HCT116 (cell line): ENCODE results near the gene MYH13. TPM values are rescaled to one million over a fixed set of nuclear protein-coding genes. Genes with fewer than 3 reads are reported as not detected.

Source experiments
- ATAC-seq: fragments of 200-7000 bp; cut with Tn5 transposase; 2 replicates; pipeline ENCODE4 v1.9.1; 2020; ENCODE audit warnings: mild to moderate bottlenecking, moderate library complexity
- BruUV-seq: library from RNA; stranded (reverse); fragments of 400-500 nt; replicated peaks from 2 replicates; lab custom pipeline; 2021; lab: Mats Ljungman, UMichigan
- CTCF ChIA-PET: fragments of 300-600 bp; sonication (Branson Sonifier 250); formaldehyde crosslinking; loops from one replicate; lab custom pipeline; 2021; ENCODE audit warnings: antibody characterized with exemption; lab: Charles Lee
- POLR2A ChIA-PET: fragments of 300-600, 350-600 bp; sonication (Branson Sonifier 250); formaldehyde crosslinking; loops from one replicate; lab custom pipeline; 2021; ENCODE audit warnings: antibody characterized with exemption; lab: Charles Lee
- RAD21 ChIA-PET, 2 experiments: fragments of 300-600 bp; sonication (Branson Sonifier 250); formaldehyde crosslinking; loops; one replicate each; lab custom pipeline; 2023; ENCODE audit warnings: low total read pairs in 2 of 2; ENCODE audit not compliant: uncharacterized antibody in 2 of 2, unreplicated experiment in 2 of 2, low non-redundant PET in 1 of 2; lab: Charles Lee
- DNase-seq: peaks from one replicate; pipeline ENCODE4 v3.0.0-alpha.2; 2010; ENCODE audit warnings: low read depth, low spot score
- H2AFZ ChIP-seq: fragments of 200-600 bp; shearing (Covaris generic), sonication (generic); 2 replicates; pipeline ENCODE4 v1.6.1; 2017; ENCODE audit warnings: low read depth, mixed run types, mixed read lengths, antibody characterized with exemption, low read length; ENCODE audit not compliant: poor library complexity, severe bottlenecking
- H3K27ac ChIP-seq: 2 replicates; pipeline ENCODE4 v1.5.1; 2012; ENCODE audit warnings: low read depth, low read length
- H3K27me3 ChIP-seq: fragments of 200-600 bp; sonication (generic); 2 replicates; pipeline ENCODE4 v1.6.1; 2016; ENCODE audit warnings: mixed run types, low read length, mixed read lengths; ENCODE audit not compliant: insufficient read depth
- H3K36me3 ChIP-seq, 2 experiments: fragments of 200-500 bp in 1 of 2; fragments of 200-600 bp in 1 of 2; sonication (Bioruptor generic) in 1 of 2; sonication (generic) in 1 of 2; 2 replicates each; pipeline versions ENCODE4 v1.5.1 to v1.6.1; 2014 to 2016; ENCODE audit warnings: low read length in 2 of 2, inconsistent platforms in 1 of 2, mixed read lengths in 1 of 2, mixed run types in 1 of 2; ENCODE audit not compliant: insufficient read depth in 2 of 2, control insufficient read depth in 1 of 2
- H3K4me1 ChIP-seq, 2 experiments: fragments of 200-600 bp in 1 of 2; sonication (generic) in 1 of 2; 2 replicates each; pipeline versions ENCODE4 v1.5.1 to v1.6.1; 2012 to 2017; ENCODE audit warnings: low read length in 2 of 2, inconsistent platforms in 1 of 2, mild to moderate bottlenecking in 1 of 2, mixed read lengths in 1 of 2, mixed run types in 1 of 2, moderate library complexity in 1 of 2; ENCODE audit not compliant: insufficient read depth in 2 of 2, control insufficient read depth in 1 of 2
- H3K4me2 ChIP-seq: fragments of 200-600 bp; sonication (generic); 2 replicates; pipeline ENCODE4 v1.6.1; 2017; ENCODE audit warnings: mixed run types, low read length, mixed read lengths
- H3K4me3 ChIP-seq, 2 experiments: fragments of 200-600 bp in 1 of 2; sonication (generic) in 1 of 2; replicated peaks in 1 of 2; 2 replicates each; pipeline ENCODE4 v1.5.1; 2011 to 2016; ENCODE audit warnings: low read length in 2 of 2, control low read depth in 1 of 2, low read depth in 1 of 2, mild to moderate bottlenecking in 1 of 2, mixed read lengths in 1 of 2, mixed run types in 1 of 2
- H3K79me2 ChIP-seq: fragments of 200-600 bp; sonication (generic); 2 replicates; pipeline ENCODE4 v1.6.1; 2017; ENCODE audit warnings: mild to moderate bottlenecking, mixed run types, low read length, moderate library complexity, mixed read lengths; ENCODE audit not compliant: insufficient read depth
- H3K9ac ChIP-seq: fragments of 200-600 bp; sonication (generic); 2 replicates; pipeline ENCODE4 v1.6.1; 2016; ENCODE audit warnings: low read length, mixed read lengths
- H3K9me2 ChIP-seq: fragments of 200-600 bp; sonication (generic), shearing (Covaris generic); 2 replicates; pipeline ENCODE4 v1.6.1; 2017; ENCODE audit warnings: mixed run types, mild to moderate bottlenecking, moderate library complexity; ENCODE audit not compliant: insufficient read depth
- H3K9me3 ChIP-seq, 2 experiments: fragments of 200-500 bp in 1 of 2; fragments of 200-600 bp in 1 of 2; sonication (Bioruptor generic) in 1 of 2; sonication (generic) in 1 of 2; 2 replicates each; pipeline ENCODE4 v1.6.1; 2014 to 2017; ENCODE audit warnings: low read length in 2 of 2, mixed read lengths in 2 of 2, inconsistent platforms in 1 of 2, low read depth in 1 of 2, mild to moderate bottlenecking in 1 of 2, mixed run types in 1 of 2, moderate library complexity in 1 of 2; ENCODE audit not compliant: control insufficient read depth in 1 of 2, insufficient read depth in 1 of 2
- H4K20me1 ChIP-seq: fragments of 200-600 bp; sonication (generic), shearing (Covaris generic); 2 replicates; pipeline ENCODE4 v1.6.1; 2017; ENCODE audit warnings: mixed run types, mild to moderate bottlenecking, moderate library complexity; ENCODE audit not compliant: insufficient read depth
- CEBPB ChIP-seq: IDR thresholded peaks from 2 replicates; pipeline ENCODE4 v1.6.1; 2012; ENCODE audit warnings: low read depth
- EGR1 ChIP-seq: IDR thresholded peaks from 2 replicates; pipeline ENCODE4 v1.6.1; 2012; ENCODE audit warnings: low read depth
- ELF1 ChIP-seq: IDR thresholded peaks from 2 replicates; pipeline ENCODE4 v1.6.1; 2012; ENCODE audit warnings: low read depth, borderline replicate concordance
- EZH2 ChIP-seq: fragments of 200-600 bp; sonication (generic); IDR thresholded peaks from 2 replicates; pipeline ENCODE4 v1.6.1; 2017; ENCODE audit warnings: antibody characterized with exemption, mixed run types
- FOSL1 ChIP-seq: IDR thresholded peaks from 2 replicates; pipeline ENCODE4 v1.6.1; 2012; ENCODE audit warnings: low read depth
- POLR2AphosphoS5 ChIP-seq: IDR thresholded peaks from 2 replicates; pipeline ENCODE4 v1.6.1; 2011; ENCODE audit warnings: mild to moderate bottlenecking, low read depth, low read length, moderate library complexity
- RAD21 ChIP-seq: IDR thresholded peaks from 2 replicates; pipeline ENCODE4 v1.6.1; 2012; ENCODE audit warnings: low read depth, mild to moderate bottlenecking
- SIN3A ChIP-seq: IDR thresholded peaks from 2 replicates; pipeline ENCODE4 v1.6.1; 2012; ENCODE audit warnings: low read depth
- intact Hi-C: fragments of 100-400 bp; cut with micrococcal nuclease; formaldehyde crosslinking; loops from 2 replicates; pipeline ENCODE4 v1.10.0; 2022
- total RNA-seq: library from RNA; stranded (reverse); gene quantifications from one replicate; pipeline ENCODE4 v1.2.1, GENCODE V29; 2021; ENCODE audit not compliant: unreplicated experiment
- TF ChIP-seq, protein P1 (sequence below): IDR thresholded peaks from 2 replicates; pipeline ENCODE4 v1.6.1; 2012
- TF ChIP-seq, protein P2 (sequence below): IDR thresholded peaks from 2 replicates; pipeline ENCODE4 v1.6.1; 2011; ENCODE audit warnings: mild to moderate bottlenecking, low read length, moderate library complexity; ENCODE audit not compliant: insufficient replicate concordance; ENCODE audit errors: extremely low read depth

Gene MYH13
- total RNA-seq, 1 experiment from 2014 or later = not detected

DNA sequence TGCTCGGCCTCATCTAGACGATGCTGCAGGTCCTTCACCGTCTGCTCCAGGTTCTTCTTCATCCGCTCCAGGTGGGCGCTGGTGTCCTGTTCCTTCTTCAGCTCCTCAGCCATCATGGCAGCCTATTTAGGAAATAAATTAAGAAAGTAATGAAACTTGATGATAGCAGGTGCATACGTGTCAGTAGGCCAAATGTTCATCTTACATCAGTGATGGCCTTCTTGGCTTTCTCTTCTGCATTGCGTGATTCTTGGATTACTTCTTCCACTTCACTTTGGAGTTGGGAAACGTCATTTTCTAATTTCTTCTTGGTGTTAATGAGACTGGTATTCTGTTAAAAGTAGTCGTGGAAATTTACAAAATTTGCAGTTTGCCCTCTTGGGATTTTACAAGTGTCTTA, 20.1 kb upstream of the MYH13 start:
- TF ChIP-seq EGR1 = no peak
- TF ChIP-seq, protein P1, sequence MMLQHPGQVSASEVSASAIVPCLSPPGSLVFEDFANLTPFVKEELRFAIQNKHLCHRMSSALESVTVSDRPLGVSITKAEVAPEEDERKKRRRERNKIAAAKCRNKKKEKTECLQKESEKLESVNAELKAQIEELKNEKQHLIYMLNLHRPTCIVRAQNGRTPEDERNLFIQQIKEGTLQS = no peak
- no peak for TF ChIP-seq CEBPB
- no peak for TF ChIP-seq RAD21
- no peak for TF ChIP-seq EZH2
- TF ChIP-seq SIN3A = no peak
- TF ChIP-seq POLR2AphosphoS5 = no peak
- TF ChIP-seq ELF1 = no peak
- TF ChIP-seq, protein P2, sequence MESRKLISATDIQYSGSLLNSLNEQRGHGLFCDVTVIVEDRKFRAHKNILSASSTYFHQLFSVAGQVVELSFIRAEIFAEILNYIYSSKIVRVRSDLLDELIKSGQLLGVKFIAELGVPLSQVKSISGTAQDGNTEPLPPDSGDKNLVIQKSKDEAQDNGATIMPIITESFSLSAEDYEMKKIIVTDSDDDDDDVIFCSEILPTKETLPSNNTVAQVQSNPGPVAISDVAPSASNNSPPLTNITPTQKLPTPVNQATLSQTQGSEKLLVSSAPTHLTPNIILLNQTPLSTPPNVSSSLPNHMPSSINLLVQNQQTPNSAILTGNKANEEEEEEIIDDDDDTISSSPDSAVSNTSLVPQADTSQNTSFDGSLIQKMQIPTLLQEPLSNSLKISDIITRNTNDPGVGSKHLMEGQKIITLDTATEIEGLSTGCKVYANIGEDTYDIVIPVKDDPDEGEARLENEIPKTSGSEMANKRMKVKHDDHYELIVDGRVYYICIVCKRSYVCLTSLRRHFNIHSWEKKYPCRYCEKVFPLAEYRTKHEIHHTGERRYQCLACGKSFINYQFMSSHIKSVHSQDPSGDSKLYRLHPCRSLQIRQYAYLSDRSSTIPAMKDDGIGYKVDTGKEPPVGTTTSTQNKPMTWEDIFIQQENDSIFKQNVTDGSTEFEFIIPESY = no peak
- ChIA-PET CTCF (no interaction called here), RAD21 (no interaction called here), POLR2A (no interaction called here)
- H3K79me2 ChIP-seq = no peaks in the 10 kb centered on the region
- H3K4me1 ChIP-seq = no peaks in the 10 kb centered on the region
- H3K9me3 ChIP-seq = no peaks in the 10 kb centered on the region
- H3K4me3 ChIP-seq = no peak overlapping the region
- no TSS peak for BruUV-seq
- DNase-seq (no peak), ATAC-seq (no peak)
- intact Hi-C loops = no loop called here
- H3K9me2 ChIP-seq = no peaks in the 10 kb centered on the region
- H3K36me3 ChIP-seq = no peaks in the 10 kb centered on the region
- H3K27ac ChIP-seq = no peak overlapping the region
- H3K4me2 ChIP-seq = no peak overlapping the region
- no peak overlapping the region for H3K9ac ChIP-seq
- no peak overlapping the region for H2AFZ ChIP-seq
- H4K20me1 ChIP-seq = no peaks in the 10 kb centered on the region; the same call in 1 of the 2 replicates
- H3K27me3 ChIP-seq = peaks cover 4% of the 10 kb centered on the region

DNA sequence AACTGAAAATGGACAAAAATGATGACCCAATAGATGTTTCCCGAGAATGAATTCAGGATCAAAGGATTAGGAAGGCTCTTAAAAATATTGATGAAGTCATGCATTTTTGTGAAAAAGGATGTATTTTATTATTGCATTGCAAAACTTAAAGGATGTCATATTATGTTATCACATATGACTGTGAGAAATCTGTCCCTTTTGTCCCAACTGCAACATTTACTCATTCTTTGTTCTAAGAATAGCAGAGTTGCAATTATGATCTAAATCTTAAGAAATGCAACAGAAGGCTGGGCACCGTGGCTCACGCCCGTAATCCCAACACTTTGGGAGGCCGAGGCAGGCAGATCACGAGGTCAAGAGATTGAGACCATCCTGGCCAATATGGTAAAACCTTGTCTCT, 13.1 kb upstream of the MYH13 start:
- H3K36me3 ChIP-seq = no peaks in the 10 kb centered on the region
- no TSS peak for BruUV-seq
- no peaks in the 10 kb centered on the region for H3K79me2 ChIP-seq
- POLR2A ChIA-PET = no interaction called here
- no peak overlapping the region for H3K9ac ChIP-seq
- ATAC-seq = no peak
- intact Hi-C loops = no loop called here
- H3K9me2 ChIP-seq = no peaks in the 10 kb centered on the region
- no peaks in the 10 kb centered on the region for H4K20me1 ChIP-seq
- CTCF ChIA-PET = no interaction called here
- H2AFZ ChIP-seq = no peak overlapping the region
- H3K4me1 ChIP-seq = 0 out of 4 replicates have a peak, but pooled peaks cover 0 to 2% of the 10 kb centered on the region in 2 experiments
- H3K27me3 ChIP-seq = 0 out of 2 replicates have a peak, but pooled peaks cover 6% of the 10 kb centered on the region
- no peak for TF ChIP-seq FOSL1
- TF ChIP-seq EGR1 = no peak
- TF ChIP-seq, all 23 proteins: peak for 0
- RAD21 ChIA-PET = no interaction called here
- Histone ChIP-seq H3K9me3 (no peaks in the 10 kb centered on the region), H3K4me2 (no peak overlapping the region), H3K27ac (no peak overlapping the region), H3K4me3 (no peak overlapping the region)
- DNase-seq = no peak
